Activated naive CD8-positive, alpha-beta T cell treated with anti-CD3 and anti-CD28 coated beads, Interleukin-2, amount 50 U/mL, for 24 hours (primary cell): Measurements from ENCODE around the gene IL23R.
"Not testable (repeated sequence)": the region's sequence is repeated elsewhere in the genome, so short reads cannot be mapped to it uniquely, and the experiment has no call there.

Source experiments
- ATAC-seq: fragments of 150-1000 bp; cut with Tn5 transposase; one replicate; pipeline ENCODE4 v1.10.0; 2021
- DNase-seq: peaks from one replicate; pipeline ENCODE4 v3.0.0; 2021
- H3K27ac Mint-ChIP-seq: one replicate; pipeline ENCODE4 v1.8.0; 2021; ENCODE audit warnings: mild to moderate bottlenecking, mixed read lengths
- H3K27me3 Mint-ChIP-seq: one replicate; pipeline ENCODE4 v1.8.0; 2021; ENCODE audit warnings: mixed read lengths
- H3K36me3 Mint-ChIP-seq: one replicate; pipeline ENCODE4 v1.8.0; 2021; ENCODE audit warnings: low read depth, mixed read lengths
- H3K4me1 Mint-ChIP-seq: one replicate; pipeline ENCODE4 v1.8.0; 2021; ENCODE audit warnings: mixed read lengths
- H3K4me3 Mint-ChIP-seq: one replicate; pipeline ENCODE4 v1.8.0; 2021; ENCODE audit warnings: mild to moderate bottlenecking, moderate library complexity, mixed read lengths
- H3K9me3 Mint-ChIP-seq: one replicate; pipeline ENCODE4 v1.8.0; 2021; ENCODE audit warnings: mixed read lengths

The IL23R gene

DNA sequence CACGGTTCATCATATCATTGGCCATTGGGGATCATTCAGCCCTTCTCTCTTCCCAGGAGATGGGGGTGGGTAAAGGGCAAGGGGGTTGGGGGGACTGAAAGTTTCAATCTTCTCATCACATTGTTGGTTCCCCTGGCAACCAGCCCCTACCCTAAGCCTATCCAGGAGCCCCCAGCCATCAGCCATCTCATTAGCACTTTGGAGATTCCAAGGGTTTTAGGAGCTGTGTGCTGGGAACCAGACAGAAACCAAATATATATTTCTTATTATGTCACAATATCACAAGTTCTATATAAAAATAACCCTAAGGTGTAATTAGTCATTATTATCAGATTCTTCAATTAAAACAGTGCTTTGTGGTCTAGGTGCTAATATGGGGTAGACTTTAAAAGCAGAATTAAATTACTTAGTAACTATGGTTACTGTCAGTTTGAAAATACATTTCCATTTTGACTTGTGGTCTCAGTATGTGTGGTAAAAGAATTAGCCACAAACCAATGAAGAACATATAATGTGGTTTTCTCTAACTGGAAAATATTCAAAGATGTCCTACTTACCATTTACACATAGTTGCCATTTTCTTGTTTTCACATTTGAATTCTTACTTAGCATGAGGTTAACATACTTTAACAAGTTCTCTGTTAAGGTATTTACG, 28.1 kb downstream of the IL23R start:
- Mint-ChIP-seq H3K27ac (peak overlapping the region; percentile 88), H3K36me3 (no peaks in the 10 kb centered on the region), H3K4me3 (peak overlapping the region; percentile 30), H3K27me3 (peaks cover 4% of the 10 kb centered on the region), H3K4me1 (peaks cover 16% of the 10 kb centered on the region), H3K9me3 (no peaks in the 10 kb centered on the region)
- DNase-seq (no peak), ATAC-seq (peak; percentile 41)

DNA sequence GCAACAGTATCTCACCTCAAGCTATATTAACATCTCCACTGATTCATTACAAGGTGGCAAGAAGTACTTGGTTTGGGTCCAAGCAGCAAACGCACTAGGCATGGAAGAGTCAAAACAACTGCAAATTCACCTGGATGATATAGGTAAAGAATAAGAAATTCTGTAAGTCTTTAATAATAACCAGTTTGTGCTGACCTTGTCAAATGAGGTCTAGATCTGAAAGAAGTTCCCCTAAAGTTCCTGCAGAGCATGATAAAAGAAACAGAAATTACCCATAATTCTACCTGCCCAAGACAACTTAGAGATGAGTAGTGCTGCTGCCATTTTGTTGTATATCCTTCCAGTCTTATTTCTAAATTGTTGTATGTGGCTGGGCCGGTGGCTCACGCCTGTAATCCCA, 34.5 kb downstream of the IL23R start:
- Mint-ChIP-seq H3K9me3 (peaks cover 3% of the 10 kb centered on the region), H3K27ac (no peak overlapping the region), H3K4me1 (peaks cover 8% of the 10 kb centered on the region), H3K27me3 (peaks cover 2% of the 10 kb centered on the region), H3K36me3 (peaks cover 4% of the 10 kb centered on the region), H3K4me3 (no peak overlapping the region)
- ATAC-seq (no peak), DNase-seq (no peak)

DNA sequence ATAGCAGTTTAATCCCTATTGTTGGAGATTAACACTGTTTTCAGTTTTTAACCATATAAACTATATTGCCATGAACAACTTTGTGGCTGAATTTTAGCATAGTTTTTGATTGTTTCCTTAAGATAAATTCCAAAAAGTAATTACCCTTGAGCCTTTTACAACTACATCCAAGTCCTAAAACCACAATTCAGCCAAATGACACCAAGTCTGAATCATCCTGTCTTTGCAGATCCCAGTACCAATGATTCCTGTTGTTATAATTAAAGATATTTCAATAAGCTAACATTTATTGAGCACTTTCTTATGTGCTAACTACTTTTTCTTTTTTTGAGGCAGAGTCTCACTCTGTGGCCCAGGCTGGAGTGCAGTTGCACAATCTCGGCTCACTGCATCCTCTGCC, 35.6 kb downstream of the IL23R start:
- no peak for DNase-seq
- H3K9me3 Mint-ChIP-seq, result peaks cover 3% of the 10 kb centered on the region
- no peak overlapping the region for H3K27ac Mint-ChIP-seq
- ATAC-seq, result no peak
- peaks cover 4% of the 10 kb centered on the region for H3K36me3 Mint-ChIP-seq
- no peak overlapping the region for H3K4me3 Mint-ChIP-seq
- peaks cover 2% of the 10 kb centered on the region for H3K4me1 Mint-ChIP-seq
- peaks cover 2% of the 10 kb centered on the region for H3K27me3 Mint-ChIP-seq

DNA sequence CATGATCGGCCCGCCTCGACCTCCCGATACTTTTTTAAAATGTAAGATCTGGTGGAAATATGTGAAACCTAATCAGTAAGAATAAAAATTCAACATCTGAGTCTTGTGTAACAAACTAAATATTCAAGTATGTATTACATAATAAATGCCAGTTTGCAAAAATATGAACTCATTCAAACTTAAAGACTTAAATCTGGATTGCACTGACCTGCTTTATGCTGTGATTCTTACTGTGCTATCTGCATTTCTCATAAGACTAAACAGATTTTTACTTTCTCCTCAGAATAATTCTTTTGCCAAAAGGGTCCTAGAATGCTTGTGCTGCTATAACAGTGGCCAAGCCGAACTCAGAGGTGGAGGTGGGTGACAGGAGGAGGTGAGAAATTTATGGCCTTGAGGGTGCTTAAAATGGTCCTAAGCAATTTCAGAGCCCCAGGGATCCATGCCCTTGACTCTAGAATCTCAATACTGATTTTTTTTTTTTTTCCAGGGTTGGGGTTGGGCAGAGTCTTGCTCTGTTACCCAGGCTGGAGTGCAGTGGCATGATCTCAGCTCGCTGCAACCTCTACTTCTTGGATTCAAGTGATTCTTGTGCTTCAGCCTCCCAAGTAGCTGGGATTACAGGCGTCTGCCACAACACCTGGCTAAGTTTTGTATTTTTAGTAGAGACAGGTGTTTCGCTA, 38.2 kb downstream of the IL23R start:
- Mint-ChIP-seq H3K36me3 (peaks cover 8% of the 10 kb centered on the region), H3K27me3 (no peaks in the 10 kb centered on the region), H3K9me3 (peaks cover 3% of the 10 kb centered on the region), H3K4me3 (no peak overlapping the region), H3K4me1 (peaks cover 2% of the 10 kb centered on the region), H3K27ac (no peak overlapping the region)
- ATAC-seq (no peak), DNase-seq (no peak)

DNA sequence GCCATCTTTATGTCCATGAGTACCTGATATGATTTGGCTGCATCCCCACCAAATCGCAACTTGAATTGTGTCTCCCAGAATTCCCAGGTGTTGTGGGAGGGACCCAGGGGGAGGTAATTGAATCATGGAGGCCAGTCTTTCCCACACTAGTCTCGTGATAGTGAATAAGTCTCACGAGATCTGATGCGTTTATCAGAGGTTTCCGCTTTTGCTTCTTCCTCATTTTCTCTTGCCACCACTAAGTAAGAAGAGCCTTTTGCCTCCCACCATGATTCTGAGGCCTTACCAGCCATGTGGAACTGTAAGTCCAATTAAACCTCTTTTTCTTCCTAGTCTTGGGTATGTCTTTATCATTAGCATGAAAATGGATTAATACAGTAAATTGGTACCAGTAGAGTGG, 41.1 kb downstream of the IL23R start:
- H3K4me1 Mint-ChIP-seq, result peaks cover 11% of the 10 kb centered on the region

DNA sequence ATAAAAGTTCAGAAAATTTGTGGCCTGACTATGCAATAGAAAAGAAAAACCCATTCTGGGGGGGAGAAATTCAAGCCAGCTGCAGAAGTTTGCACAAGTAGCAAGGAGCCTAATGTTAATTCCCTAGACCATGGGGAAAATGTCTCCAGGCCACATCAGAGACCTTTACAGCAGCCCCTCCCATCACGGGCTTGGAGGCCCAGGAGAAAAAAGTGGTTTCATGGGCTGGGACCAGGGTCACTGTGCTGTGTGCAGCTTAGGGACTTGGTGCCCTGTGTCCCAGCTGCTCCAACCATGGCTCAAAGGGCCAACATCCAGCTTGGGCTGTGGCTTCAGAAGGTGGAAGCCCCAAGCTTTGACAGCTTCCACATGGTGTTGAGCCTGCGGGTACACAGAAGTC, 42.0 kb downstream of the IL23R start:
- H3K4me3 Mint-ChIP-seq, result no peak overlapping the region
- ATAC-seq, result no peak
- peaks cover 20% of the 10 kb centered on the region for H3K4me1 Mint-ChIP-seq
- H3K9me3 Mint-ChIP-seq, result no peaks in the 10 kb centered on the region
- DNase-seq, result no peak
- H3K36me3 Mint-ChIP-seq, result peaks cover 4% of the 10 kb centered on the region
- H3K27ac Mint-ChIP-seq, result no peak overlapping the region
- H3K27me3 Mint-ChIP-seq, result no peaks in the 10 kb centered on the region

More for the DNA sequence above, 41.1 kb downstream of the IL23R start:
- not testable (repeated sequence) for DNase-seq, H3K27me3 Mint-ChIP-seq, ATAC-seq, H3K36me3 Mint-ChIP-seq, H3K9me3 Mint-ChIP-seq, H3K27ac Mint-ChIP-seq, H3K4me3 Mint-ChIP-seq

DNA sequence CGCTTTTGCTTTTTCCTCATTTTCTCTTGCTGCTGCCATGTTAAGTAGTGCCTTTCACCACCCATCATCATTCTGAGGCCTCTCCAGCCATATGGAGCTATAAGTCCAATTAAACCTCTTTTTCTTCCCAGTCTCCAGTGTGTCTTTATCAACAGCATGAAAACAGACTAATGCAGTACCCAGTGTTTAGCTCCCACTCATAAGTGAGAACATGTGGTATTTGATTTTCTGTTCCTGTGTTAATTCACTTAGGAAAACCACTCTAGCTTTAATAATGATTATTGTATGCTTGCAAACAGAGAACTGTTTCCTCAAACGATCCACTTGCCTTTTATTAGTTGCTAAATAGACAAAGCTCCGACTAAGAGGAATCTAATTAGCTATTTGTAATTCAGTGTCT, 43.3 kb downstream of the IL23R start:
- Mint-ChIP-seq H3K9me3 (no peaks in the 10 kb centered on the region), H3K27ac (no peak overlapping the region), H3K36me3 (peaks cover 4% of the 10 kb centered on the region), H3K4me3 (no peak overlapping the region), H3K4me1 (peaks cover 33% of the 10 kb centered on the region), H3K27me3 (no peaks in the 10 kb centered on the region)
- no peak for DNase-seq
- ATAC-seq, result no peak

DNA sequence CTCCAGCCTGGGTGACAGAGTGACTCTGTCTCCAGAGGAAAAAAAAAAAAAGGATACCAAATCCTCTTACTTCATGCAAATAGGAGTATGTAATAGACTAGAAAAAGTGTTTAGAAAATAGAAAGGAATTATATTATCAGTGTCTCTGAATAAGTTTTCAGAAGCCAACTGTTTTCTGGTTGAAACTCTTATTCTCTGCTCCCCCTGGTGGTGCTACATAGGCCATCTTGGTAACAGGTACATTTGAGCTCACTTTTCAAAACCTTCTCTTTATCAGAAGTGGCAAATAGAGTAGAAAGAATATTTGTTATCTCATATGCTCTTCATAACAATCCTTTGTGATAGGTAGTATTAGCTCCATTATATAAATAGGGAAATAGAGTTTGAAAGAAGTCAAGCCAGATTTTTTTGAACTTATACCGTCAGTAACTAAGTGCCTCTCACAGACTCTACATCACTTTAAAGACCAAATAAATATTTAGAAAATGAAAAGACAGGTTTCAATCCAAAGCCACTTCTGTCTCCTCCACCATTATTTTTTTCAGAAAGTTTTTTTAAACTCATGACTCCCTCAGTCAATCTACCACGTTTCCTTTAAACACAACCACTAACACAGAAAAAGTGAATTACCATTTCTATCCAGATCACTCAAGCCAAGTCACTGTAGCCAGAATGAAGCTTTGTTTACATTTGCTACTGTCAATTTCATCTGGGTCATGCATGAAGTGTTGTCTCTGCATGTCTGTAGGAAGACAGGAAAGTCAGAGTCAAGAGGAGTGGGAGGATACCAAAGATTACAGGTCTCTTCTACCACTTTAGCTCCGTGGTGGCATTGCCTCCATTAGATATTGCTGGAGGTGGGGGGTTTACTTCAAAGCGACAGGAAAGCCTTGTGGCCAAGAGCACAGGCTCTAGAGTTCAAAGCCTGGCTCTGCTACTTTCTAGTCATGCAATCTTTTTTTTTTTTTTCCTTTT, 45.6 kb downstream of the IL23R start:
- Mint-ChIP-seq H3K27ac (peak overlapping the region; percentile 64), H3K9me3 (no peaks in the 10 kb centered on the region), H3K36me3 (peaks cover 4% of the 10 kb centered on the region), H3K4me1 (peaks cover 45% of the 10 kb centered on the region), H3K4me3 (no peak overlapping the region), H3K27me3 (no peaks in the 10 kb centered on the region)
- ATAC-seq, result peak; percentile 87
- peak; percentile 54 for DNase-seq

DNA sequence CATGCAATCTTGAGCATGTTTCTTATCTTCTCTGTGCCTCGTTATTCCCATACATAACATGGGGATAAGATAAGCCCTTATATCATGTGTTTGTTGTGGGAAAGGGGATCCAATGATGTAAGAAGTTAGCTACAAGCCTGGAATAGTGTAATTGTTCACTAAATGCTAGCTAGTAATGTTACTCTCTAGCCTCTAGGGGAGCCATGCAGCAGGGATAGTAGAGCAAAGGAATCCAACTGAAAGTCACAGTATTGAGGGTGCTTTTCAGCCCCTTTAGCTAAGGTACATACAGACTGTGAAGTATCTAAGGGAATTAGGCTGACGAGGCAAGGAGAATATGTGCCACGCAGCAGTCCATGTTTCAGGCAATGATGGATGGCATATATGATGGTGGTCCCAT, 46.9 kb downstream of the IL23R start:
- Mint-ChIP-seq H3K4me3 (no peak overlapping the region), H3K4me1 (peaks cover 56% of the 10 kb centered on the region), H3K9me3 (no peaks in the 10 kb centered on the region), H3K36me3 (no peaks in the 10 kb centered on the region), H3K27ac (no peak overlapping the region), H3K27me3 (no peaks in the 10 kb centered on the region)
- no peak for DNase-seq
- no peak for ATAC-seq

DNA sequence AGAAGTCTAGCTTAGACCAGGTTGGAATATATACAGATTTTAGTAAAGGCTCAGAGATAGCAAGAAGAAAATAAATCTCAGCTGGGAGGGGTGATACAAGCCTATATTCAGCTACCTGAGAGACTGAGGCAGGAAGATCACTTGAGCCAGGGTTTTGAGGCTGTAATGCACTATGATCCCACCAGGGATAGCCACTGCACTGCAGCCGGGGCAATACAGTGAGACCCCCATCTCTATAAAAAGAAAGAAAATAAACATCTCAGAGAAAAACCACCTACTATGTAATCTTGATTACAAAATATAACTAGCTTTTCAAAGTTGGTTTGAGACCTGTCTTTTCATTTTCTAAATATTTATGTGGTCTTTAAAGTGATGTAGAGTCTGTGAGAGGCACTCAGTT, 47.7 kb downstream of the IL23R start:
- Mint-ChIP-seq H3K27me3 (no peaks in the 10 kb centered on the region), H3K36me3 (no peaks in the 10 kb centered on the region), H3K4me3 (no peak overlapping the region), H3K9me3 (no peaks in the 10 kb centered on the region), H3K4me1 (peaks cover 56% of the 10 kb centered on the region), H3K27ac (no peak overlapping the region)
- no peak for ATAC-seq
- DNase-seq, result no peak

DNA sequence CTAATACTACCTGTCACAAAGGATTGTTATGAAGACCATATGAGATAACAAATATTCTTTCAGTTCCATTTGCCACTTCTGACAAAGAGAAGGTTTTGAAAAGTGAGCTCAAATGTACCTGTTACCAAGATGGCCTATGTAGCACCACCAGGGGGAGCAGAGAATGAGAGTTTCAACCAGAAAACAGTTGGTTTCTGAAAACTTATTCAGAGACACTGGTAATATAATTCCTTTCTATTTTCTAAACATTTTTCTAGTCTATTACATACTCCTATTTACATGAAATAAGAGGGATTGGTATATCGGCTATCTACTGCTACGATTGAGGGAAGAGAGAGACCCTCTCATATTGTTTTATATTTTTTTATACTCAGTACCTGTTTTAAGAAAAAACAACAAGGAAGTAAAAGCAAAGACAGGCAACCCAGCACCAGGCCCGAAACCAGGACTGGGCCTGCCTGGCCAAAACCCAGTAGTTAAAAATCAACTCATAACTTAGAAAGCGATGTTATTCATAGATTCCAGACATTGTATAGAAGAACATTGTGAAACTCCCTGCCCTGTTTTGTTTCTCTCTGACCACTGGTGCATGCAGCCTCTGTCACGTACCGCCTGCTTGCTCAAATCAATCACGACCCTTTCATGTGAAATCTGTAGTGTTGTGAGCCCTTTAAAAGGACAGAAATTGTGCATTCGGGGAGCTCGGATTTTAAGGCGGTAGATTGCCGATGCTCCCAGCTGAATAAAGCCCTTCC, 48.3 kb downstream of the IL23R start:
- ATAC-seq (no peak), DNase-seq (peak; percentile 49)
- Mint-ChIP-seq H3K4me3 (no peak overlapping the region), H3K27me3 (no peaks in the 10 kb centered on the region), H3K27ac (peak overlapping the region; percentile 39), H3K36me3 (no peaks in the 10 kb centered on the region), H3K9me3 (no peaks in the 10 kb centered on the region), H3K4me1 (peaks cover 56% of the 10 kb centered on the region)

DNA sequence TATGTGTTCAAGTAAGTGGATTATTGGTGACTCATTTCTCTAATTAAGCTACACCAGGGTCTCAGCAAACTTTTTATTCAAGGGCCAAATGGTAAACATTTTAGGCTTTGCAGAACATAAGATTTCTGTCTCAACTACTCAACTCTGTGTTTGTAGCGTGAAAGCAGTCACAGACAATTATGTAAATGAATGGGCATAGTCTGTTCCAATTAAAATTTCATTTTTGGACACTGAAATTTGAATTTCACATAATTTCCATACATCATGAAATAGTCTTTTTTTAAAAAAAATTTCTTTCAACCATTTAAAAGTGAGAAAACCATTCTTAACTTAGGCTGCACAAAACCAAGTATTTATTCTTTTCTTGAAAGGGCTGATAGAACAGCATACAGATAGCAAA, 50.1 kb downstream of the IL23R start:
- H3K27me3 Mint-ChIP-seq, result no peaks in the 10 kb centered on the region
- H3K9me3 Mint-ChIP-seq, result no peaks in the 10 kb centered on the region
- H3K36me3 Mint-ChIP-seq, result no peaks in the 10 kb centered on the region
- H3K27ac Mint-ChIP-seq, result no peak overlapping the region
- H3K4me1 Mint-ChIP-seq, result peaks cover 55% of the 10 kb centered on the region
- ATAC-seq (no peak), DNase-seq (no peak)
- no peak overlapping the region for H3K4me3 Mint-ChIP-seq

DNA sequence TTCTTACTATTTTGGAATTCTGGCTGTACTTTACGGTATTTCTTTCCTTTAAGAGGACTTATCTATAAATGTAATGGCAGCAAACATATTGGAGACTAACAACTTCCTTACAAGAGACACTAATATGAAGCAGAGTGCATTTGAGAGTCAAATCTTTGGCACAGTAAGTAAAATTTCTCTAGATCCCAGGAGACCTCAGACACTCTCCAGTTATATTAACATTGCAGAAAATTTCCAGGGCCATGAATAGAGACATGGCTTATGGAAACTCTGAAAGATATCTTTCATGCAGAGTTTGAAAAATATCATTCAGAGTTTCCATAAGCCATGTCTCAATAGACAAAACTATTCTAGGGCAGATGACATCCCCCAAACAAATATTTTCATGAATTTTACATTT, 51.2 kb downstream of the IL23R start:
- no peaks in the 10 kb centered on the region for H3K27me3 Mint-ChIP-seq
- peaks cover 44% of the 10 kb centered on the region for H3K4me1 Mint-ChIP-seq
- H3K9me3 Mint-ChIP-seq, result no peaks in the 10 kb centered on the region
- ATAC-seq (peak; percentile 53), DNase-seq (no peak)
- H3K36me3 Mint-ChIP-seq, result no peaks in the 10 kb centered on the region
- peak overlapping the region; percentile 86 for H3K27ac Mint-ChIP-seq
- no peak overlapping the region for H3K4me3 Mint-ChIP-seq

DNA sequence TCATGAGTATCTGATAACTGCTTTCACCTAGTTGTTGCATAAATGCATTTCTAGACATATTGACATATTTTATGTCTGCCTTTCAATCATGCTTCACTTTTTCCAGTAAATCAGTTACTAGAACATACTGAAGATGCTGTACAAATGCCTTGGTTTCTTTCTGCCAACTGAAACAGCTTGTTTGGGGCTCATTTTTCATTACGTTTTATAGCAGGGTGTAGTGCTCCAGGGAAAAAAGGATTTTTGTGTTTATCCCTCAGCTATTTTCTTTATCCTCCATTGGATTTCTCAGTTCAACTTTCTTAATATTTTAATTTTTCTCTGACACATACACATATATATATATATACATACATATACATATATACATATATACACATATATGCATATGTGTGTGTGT, 51.7 kb downstream of the IL23R start:
- Mint-ChIP-seq H3K27me3 (peaks cover 3% of the 10 kb centered on the region), H3K4me3 (no peak overlapping the region), H3K36me3 (no peaks in the 10 kb centered on the region), H3K27ac (peak overlapping the region; percentile 86), H3K9me3 (no peaks in the 10 kb centered on the region), H3K4me1 (peaks cover 39% of the 10 kb centered on the region)
- no peak for DNase-seq
- no peak for ATAC-seq
